HCT116 (cell line): ENCODE results near the gene G2E3. TPM values are rescaled to one million over a fixed set of nuclear protein-coding genes. Genes with fewer than 3 reads are reported as not detected.

ENCODE experiments used
- ATAC-seq: fragments of 200-7000 bp; cut with Tn5 transposase; 2 replicates; pipeline ENCODE4 v1.9.1; 2020; ENCODE audit warnings: mild to moderate bottlenecking, moderate library complexity
- BruUV-seq: library from RNA; stranded (reverse); fragments of 400-500 nt; replicated peaks from 2 replicates; lab custom pipeline; 2021; lab: Mats Ljungman, UMichigan
- CTCF ChIA-PET: fragments of 300-600 bp; sonication (Branson Sonifier 250); formaldehyde crosslinking; loops from one replicate; lab custom pipeline; 2021; ENCODE audit warnings: antibody characterized with exemption; lab: Charles Lee
- POLR2A ChIA-PET: fragments of 300-600, 350-600 bp; sonication (Branson Sonifier 250); formaldehyde crosslinking; loops from one replicate; lab custom pipeline; 2021; ENCODE audit warnings: antibody characterized with exemption; lab: Charles Lee
- RAD21 ChIA-PET, 2 experiments: fragments of 300-600 bp; sonication (Branson Sonifier 250); formaldehyde crosslinking; loops; one replicate each; lab custom pipeline; 2023; ENCODE audit warnings: low total read pairs in 2 of 2; ENCODE audit not compliant: uncharacterized antibody in 2 of 2, unreplicated experiment in 2 of 2, low non-redundant PET in 1 of 2; lab: Charles Lee
- DNase-seq: peaks from one replicate; pipeline ENCODE4 v3.0.0-alpha.2; 2010; ENCODE audit warnings: low read depth, low spot score
- H2AFZ ChIP-seq: fragments of 200-600 bp; shearing (Covaris generic), sonication (generic); 2 replicates; pipeline ENCODE4 v1.6.1; 2017; ENCODE audit warnings: low read depth, mixed run types, mixed read lengths, antibody characterized with exemption, low read length; ENCODE audit not compliant: poor library complexity, severe bottlenecking
- H3K27ac ChIP-seq: 2 replicates; pipeline ENCODE4 v1.5.1; 2012; ENCODE audit warnings: low read depth, low read length
- H3K27me3 ChIP-seq: fragments of 200-600 bp; sonication (generic); 2 replicates; pipeline ENCODE4 v1.6.1; 2016; ENCODE audit warnings: mixed run types, low read length, mixed read lengths; ENCODE audit not compliant: insufficient read depth
- H3K36me3 ChIP-seq, 2 experiments: fragments of 200-500 bp in 1 of 2; fragments of 200-600 bp in 1 of 2; sonication (Bioruptor generic) in 1 of 2; sonication (generic) in 1 of 2; 2 replicates each; pipeline versions ENCODE4 v1.5.1 to v1.6.1; 2014 to 2016; ENCODE audit warnings: low read length in 2 of 2, inconsistent platforms in 1 of 2, mixed read lengths in 1 of 2, mixed run types in 1 of 2; ENCODE audit not compliant: insufficient read depth in 2 of 2, control insufficient read depth in 1 of 2
- H3K4me1 ChIP-seq, 2 experiments: fragments of 200-600 bp in 1 of 2; sonication (generic) in 1 of 2; 2 replicates each; pipeline versions ENCODE4 v1.5.1 to v1.6.1; 2012 to 2017; ENCODE audit warnings: low read length in 2 of 2, inconsistent platforms in 1 of 2, mild to moderate bottlenecking in 1 of 2, mixed read lengths in 1 of 2, mixed run types in 1 of 2, moderate library complexity in 1 of 2; ENCODE audit not compliant: insufficient read depth in 2 of 2, control insufficient read depth in 1 of 2
- H3K4me2 ChIP-seq: fragments of 200-600 bp; sonication (generic); 2 replicates; pipeline ENCODE4 v1.6.1; 2017; ENCODE audit warnings: mixed run types, low read length, mixed read lengths
- H3K4me3 ChIP-seq, 2 experiments: fragments of 200-600 bp in 1 of 2; sonication (generic) in 1 of 2; replicated peaks in 1 of 2; 2 replicates each; pipeline ENCODE4 v1.5.1; 2011 to 2016; ENCODE audit warnings: low read length in 2 of 2, control low read depth in 1 of 2, low read depth in 1 of 2, mild to moderate bottlenecking in 1 of 2, mixed read lengths in 1 of 2, mixed run types in 1 of 2
- H3K79me2 ChIP-seq: fragments of 200-600 bp; sonication (generic); 2 replicates; pipeline ENCODE4 v1.6.1; 2017; ENCODE audit warnings: mild to moderate bottlenecking, mixed run types, low read length, moderate library complexity, mixed read lengths; ENCODE audit not compliant: insufficient read depth
- H3K9ac ChIP-seq: fragments of 200-600 bp; sonication (generic); 2 replicates; pipeline ENCODE4 v1.6.1; 2016; ENCODE audit warnings: low read length, mixed read lengths
- H3K9me2 ChIP-seq: fragments of 200-600 bp; sonication (generic), shearing (Covaris generic); 2 replicates; pipeline ENCODE4 v1.6.1; 2017; ENCODE audit warnings: mixed run types, mild to moderate bottlenecking, moderate library complexity; ENCODE audit not compliant: insufficient read depth
- H3K9me3 ChIP-seq, 2 experiments: fragments of 200-500 bp in 1 of 2; fragments of 200-600 bp in 1 of 2; sonication (Bioruptor generic) in 1 of 2; sonication (generic) in 1 of 2; 2 replicates each; pipeline ENCODE4 v1.6.1; 2014 to 2017; ENCODE audit warnings: low read length in 2 of 2, mixed read lengths in 2 of 2, inconsistent platforms in 1 of 2, low read depth in 1 of 2, mild to moderate bottlenecking in 1 of 2, mixed run types in 1 of 2, moderate library complexity in 1 of 2; ENCODE audit not compliant: control insufficient read depth in 1 of 2, insufficient read depth in 1 of 2
- H4K20me1 ChIP-seq: fragments of 200-600 bp; sonication (generic), shearing (Covaris generic); 2 replicates; pipeline ENCODE4 v1.6.1; 2017; ENCODE audit warnings: mixed run types, mild to moderate bottlenecking, moderate library complexity; ENCODE audit not compliant: insufficient read depth
- CBX3 ChIP-seq: IDR thresholded peaks from 2 replicates; pipeline ENCODE4 v1.6.1; 2012; ENCODE audit warnings: low read depth
- EGR1 ChIP-seq: IDR thresholded peaks from 2 replicates; pipeline ENCODE4 v1.6.1; 2012; ENCODE audit warnings: low read depth
- ELF1 ChIP-seq: IDR thresholded peaks from 2 replicates; pipeline ENCODE4 v1.6.1; 2012; ENCODE audit warnings: low read depth, borderline replicate concordance
- EZH2 ChIP-seq: fragments of 200-600 bp; sonication (generic); IDR thresholded peaks from 2 replicates; pipeline ENCODE4 v1.6.1; 2017; ENCODE audit warnings: antibody characterized with exemption, mixed run types
- EZH2phosphoT487 ChIP-seq: fragments of 200-600 bp; IDR thresholded peaks from 2 replicates; pipeline ENCODE4 v1.6.1; 2018; ENCODE audit warnings: antibody characterized with exemption, borderline replicate concordance
- JUND ChIP-seq: IDR thresholded peaks from 2 replicates; pipeline ENCODE4 v1.6.1; 2012
- POLR2A ChIP-seq: IDR thresholded peaks from 2 replicates; pipeline ENCODE4 v1.7.0; 2011; ENCODE audit warnings: borderline replicate concordance; ENCODE audit not compliant: insufficient read depth, insufficient read length; ENCODE audit errors: extremely low read depth
- RAD21 ChIP-seq: IDR thresholded peaks from 2 replicates; pipeline ENCODE4 v1.6.1; 2012; ENCODE audit warnings: low read depth, mild to moderate bottlenecking
- SP1 ChIP-seq: IDR thresholded peaks from 2 replicates; pipeline ENCODE4 v1.6.1; 2012; ENCODE audit warnings: low read depth
- TCF7L2 ChIP-seq: IDR thresholded peaks from 2 replicates; pipeline ENCODE4 v1.7.0; 2011; ENCODE audit warnings: borderline replicate concordance, inconsistent platforms; ENCODE audit not compliant: insufficient read depth, insufficient read length; ENCODE audit errors: extremely low read depth
- YY1 ChIP-seq: IDR thresholded peaks from 2 replicates; pipeline ENCODE4 v1.6.1; 2011; ENCODE audit warnings: low read length, low read depth, moderate library complexity, mild to moderate bottlenecking; ENCODE audit not compliant: insufficient replicate concordance; ENCODE audit errors: extremely low read depth
- ZFX ChIP-seq: fragments of 450-650 bp; IDR thresholded peaks from 2 replicates; pipeline ENCODE4 v1.6.1; 2017
- intact Hi-C: fragments of 100-400 bp; cut with micrococcal nuclease; formaldehyde crosslinking; loops from 2 replicates; pipeline ENCODE4 v1.10.0; 2022
- total RNA-seq: library from RNA; stranded (reverse); gene quantifications from one replicate; pipeline ENCODE4 v1.2.1, GENCODE V29; 2021; ENCODE audit not compliant: unreplicated experiment
- TF ChIP-seq, protein P1 (sequence below): IDR thresholded peaks from 2 replicates; pipeline ENCODE4 v1.6.1; 2012; ENCODE audit warnings: low read depth
- TF ChIP-seq, protein P2 (sequence below), 3 experiments: fragments of 200-600 bp in 1 of 3; sonication (generic) in 1 of 3; IDR thresholded peaks in 2 of 3; conservative IDR thresholded peaks in 1 of 3; 2 replicates each; pipeline ENCODE4 v1.5.1; 2012 to 2017; ENCODE audit warnings: low read depth in 2 of 3, low read length in 2 of 3, antibody characterized with exemption in 1 of 3, borderline replicate concordance in 1 of 3, control low read depth in 1 of 3, mild to moderate bottlenecking in 1 of 3, mixed read lengths in 1 of 3, mixed run types in 1 of 3, moderate library complexity in 1 of 3; ENCODE audit not compliant: insufficient read depth in 1 of 3
- TF ChIP-seq, protein P3 (sequence below): IDR thresholded peaks from 2 replicates; pipeline ENCODE4 v1.6.1; 2011; ENCODE audit warnings: mild to moderate bottlenecking, low read length, moderate library complexity; ENCODE audit not compliant: insufficient replicate concordance; ENCODE audit errors: extremely low read depth
- TF ChIP-seq, protein P4 (sequence below): IDR thresholded peaks from 2 replicates; pipeline ENCODE4 v1.6.1; 2012
- TF ChIP-seq, protein P5 (sequence below): IDR thresholded peaks from 2 replicates; pipeline ENCODE4 v1.6.1; 2012

G2E3 gene
- total RNA-seq, 1 experiment from 2014 or later, result 47.0 TPM

DNA sequence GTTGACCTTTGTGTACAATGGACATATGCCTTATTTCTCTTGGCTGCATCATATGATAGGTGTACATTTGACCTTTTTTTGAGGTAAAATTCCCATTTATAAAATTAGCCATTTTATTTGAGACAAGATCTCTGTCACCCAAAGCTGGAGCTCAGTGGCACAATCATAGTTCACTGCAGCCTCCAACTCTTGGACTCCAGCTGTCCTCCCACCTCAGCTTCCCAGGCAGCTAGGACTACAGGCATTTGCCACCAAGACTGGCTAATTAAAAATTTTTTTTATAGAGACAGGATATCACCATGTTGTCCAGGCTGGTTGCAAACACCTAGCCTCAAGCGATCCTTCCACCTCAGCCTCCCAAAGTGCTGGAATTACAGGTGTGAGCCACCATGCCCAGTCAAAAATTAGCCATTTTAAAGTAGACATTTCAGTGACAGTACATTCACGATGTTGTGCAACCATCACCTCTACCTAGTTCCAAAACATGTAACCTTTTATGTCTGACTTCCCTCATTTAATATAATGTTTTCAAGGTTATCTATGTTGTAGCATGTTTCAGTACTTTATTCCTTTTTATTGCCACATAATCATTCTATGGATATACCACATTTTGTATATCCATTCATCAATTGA, 5.4 kb downstream of the G2E3 start:
- H3K4me2 ChIP-seq, result no peak overlapping the region
- no peak overlapping the region for H2AFZ ChIP-seq
- H3K4me3 ChIP-seq, result no peak overlapping the region
- TF ChIP-seq TCF7L2 (no peak), JUND (no peak), SP1 (no peak), EGR1 (no peak), ELF1 (no peak), EZH2 (no peak), EZH2phosphoT487 (no peak), YY1 (no peak), ZFX (no peak), CBX3 (no peak), RAD21 (no peak), POLR2A (no peak)
- TF ChIP-seq, protein P1, sequence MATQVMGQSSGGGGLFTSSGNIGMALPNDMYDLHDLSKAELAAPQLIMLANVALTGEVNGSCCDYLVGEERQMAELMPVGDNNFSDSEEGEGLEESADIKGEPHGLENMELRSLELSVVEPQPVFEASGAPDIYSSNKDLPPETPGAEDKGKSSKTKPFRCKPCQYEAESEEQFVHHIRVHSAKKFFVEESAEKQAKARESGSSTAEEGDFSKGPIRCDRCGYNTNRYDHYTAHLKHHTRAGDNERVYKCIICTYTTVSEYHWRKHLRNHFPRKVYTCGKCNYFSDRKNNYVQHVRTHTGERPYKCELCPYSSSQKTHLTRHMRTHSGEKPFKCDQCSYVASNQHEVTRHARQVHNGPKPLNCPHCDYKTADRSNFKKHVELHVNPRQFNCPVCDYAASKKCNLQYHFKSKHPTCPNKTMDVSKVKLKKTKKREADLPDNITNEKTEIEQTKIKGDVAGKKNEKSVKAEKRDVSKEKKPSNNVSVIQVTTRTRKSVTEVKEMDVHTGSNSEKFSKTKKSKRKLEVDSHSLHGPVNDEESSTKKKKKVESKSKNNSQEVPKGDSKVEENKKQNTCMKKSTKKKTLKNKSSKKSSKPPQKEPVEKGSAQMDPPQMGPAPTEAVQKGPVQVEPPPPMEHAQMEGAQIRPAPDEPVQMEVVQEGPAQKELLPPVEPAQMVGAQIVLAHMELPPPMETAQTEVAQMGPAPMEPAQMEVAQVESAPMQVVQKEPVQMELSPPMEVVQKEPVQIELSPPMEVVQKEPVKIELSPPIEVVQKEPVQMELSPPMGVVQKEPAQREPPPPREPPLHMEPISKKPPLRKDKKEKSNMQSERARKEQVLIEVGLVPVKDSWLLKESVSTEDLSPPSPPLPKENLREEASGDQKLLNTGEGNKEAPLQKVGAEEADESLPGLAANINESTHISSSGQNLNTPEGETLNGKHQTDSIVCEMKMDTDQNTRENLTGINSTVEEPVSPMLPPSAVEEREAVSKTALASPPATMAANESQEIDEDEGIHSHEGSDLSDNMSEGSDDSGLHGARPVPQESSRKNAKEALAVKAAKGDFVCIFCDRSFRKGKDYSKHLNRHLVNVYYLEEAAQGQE, result no peak
- TF ChIP-seq, protein P2, sequence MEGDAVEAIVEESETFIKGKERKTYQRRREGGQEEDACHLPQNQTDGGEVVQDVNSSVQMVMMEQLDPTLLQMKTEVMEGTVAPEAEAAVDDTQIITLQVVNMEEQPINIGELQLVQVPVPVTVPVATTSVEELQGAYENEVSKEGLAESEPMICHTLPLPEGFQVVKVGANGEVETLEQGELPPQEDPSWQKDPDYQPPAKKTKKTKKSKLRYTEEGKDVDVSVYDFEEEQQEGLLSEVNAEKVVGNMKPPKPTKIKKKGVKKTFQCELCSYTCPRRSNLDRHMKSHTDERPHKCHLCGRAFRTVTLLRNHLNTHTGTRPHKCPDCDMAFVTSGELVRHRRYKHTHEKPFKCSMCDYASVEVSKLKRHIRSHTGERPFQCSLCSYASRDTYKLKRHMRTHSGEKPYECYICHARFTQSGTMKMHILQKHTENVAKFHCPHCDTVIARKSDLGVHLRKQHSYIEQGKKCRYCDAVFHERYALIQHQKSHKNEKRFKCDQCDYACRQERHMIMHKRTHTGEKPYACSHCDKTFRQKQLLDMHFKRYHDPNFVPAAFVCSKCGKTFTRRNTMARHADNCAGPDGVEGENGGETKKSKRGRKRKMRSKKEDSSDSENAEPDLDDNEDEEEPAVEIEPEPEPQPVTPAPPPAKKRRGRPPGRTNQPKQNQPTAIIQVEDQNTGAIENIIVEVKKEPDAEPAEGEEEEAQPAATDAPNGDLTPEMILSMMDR (IDR thresholded peaks at IDR 0.05 in 2 of 3, conservative IDR thresholded peaks at IDR 0.05 in 1 of 3; ENCODE audit: borderline replicate concordance in 1 of 3, insufficient read depth in 1 of 3, low read depth in 2 of 3, low read length in 2 of 3), result no peak
- TF ChIP-seq, protein P3, sequence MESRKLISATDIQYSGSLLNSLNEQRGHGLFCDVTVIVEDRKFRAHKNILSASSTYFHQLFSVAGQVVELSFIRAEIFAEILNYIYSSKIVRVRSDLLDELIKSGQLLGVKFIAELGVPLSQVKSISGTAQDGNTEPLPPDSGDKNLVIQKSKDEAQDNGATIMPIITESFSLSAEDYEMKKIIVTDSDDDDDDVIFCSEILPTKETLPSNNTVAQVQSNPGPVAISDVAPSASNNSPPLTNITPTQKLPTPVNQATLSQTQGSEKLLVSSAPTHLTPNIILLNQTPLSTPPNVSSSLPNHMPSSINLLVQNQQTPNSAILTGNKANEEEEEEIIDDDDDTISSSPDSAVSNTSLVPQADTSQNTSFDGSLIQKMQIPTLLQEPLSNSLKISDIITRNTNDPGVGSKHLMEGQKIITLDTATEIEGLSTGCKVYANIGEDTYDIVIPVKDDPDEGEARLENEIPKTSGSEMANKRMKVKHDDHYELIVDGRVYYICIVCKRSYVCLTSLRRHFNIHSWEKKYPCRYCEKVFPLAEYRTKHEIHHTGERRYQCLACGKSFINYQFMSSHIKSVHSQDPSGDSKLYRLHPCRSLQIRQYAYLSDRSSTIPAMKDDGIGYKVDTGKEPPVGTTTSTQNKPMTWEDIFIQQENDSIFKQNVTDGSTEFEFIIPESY, result no peak
- TF ChIP-seq, protein P4, sequence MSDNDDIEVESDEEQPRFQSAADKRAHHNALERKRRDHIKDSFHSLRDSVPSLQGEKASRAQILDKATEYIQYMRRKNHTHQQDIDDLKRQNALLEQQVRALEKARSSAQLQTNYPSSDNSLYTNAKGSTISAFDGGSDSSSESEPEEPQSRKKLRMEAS, result no peak
- TF ChIP-seq, protein P5, sequence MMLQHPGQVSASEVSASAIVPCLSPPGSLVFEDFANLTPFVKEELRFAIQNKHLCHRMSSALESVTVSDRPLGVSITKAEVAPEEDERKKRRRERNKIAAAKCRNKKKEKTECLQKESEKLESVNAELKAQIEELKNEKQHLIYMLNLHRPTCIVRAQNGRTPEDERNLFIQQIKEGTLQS, result no peak
- BruUV-seq, result no TSS peak
- H3K4me1 ChIP-seq, result peaks cover 4 to 13% of the 10 kb centered on the region in 2 experiments; a peak in 2 of 4 replicates
- H3K36me3 ChIP-seq, result peaks cover 2 to 3% of the 10 kb centered on the region in 2 experiments; a peak in 2 of 4 replicates
- H4K20me1 ChIP-seq, result peaks cover 20% of the 10 kb centered on the region; the same call in 1 of the 2 replicates
- DNase-seq, result no peak
- POLR2A ChIA-PET, result no interaction called here
- no peak for ATAC-seq
- H3K27ac ChIP-seq, result no peak overlapping the region
- H3K9me2 ChIP-seq, result no peaks in the 10 kb centered on the region
- intact Hi-C loops, result no loop called here
- no peaks in the 10 kb centered on the region for H3K27me3 ChIP-seq
- CTCF ChIA-PET, result interaction anchor here (0.6 kb wide), 1 partner anchor 1995 kb away, joined by 3 read pairs; no protein-coding TSS in a partner anchor
- H3K79me2 ChIP-seq, result peaks cover 99% of the 10 kb centered on the region
- no peaks in the 10 kb centered on the region for H3K9me3 ChIP-seq
- RAD21 ChIA-PET, result no interaction called here
- H3K9ac ChIP-seq, result no peak overlapping the region
